Bronchial epithelial cell (primary cell): ENCODE measurements around the gene USP48. TPM values are rescaled to one million over a fixed set of nuclear protein-coding genes. Genes with fewer than 3 reads are reported as not detected.

ENCODE experiments used
- DNase-seq: peaks from one replicate; pipeline ENCODE4 v3.0.0-alpha.2; 2010; ENCODE audit warnings: low read depth
- FAIRE-seq: peaks from 2 replicates; lab custom pipeline; 2011; peaks lifted over from hg19 to GRCh38; lab: Jason Lieb, UNC
- H3K27me3 ChIP-seq: 2 replicates; pipeline ENCODE4 v1.5.1; 2011; ENCODE audit warnings: low read length; ENCODE audit not compliant: control insufficient read depth, insufficient read depth
- H3K36me3 ChIP-seq: 2 replicates; pipeline ENCODE4 v1.5.1; 2011; ENCODE audit warnings: low read length; ENCODE audit not compliant: control insufficient read depth, insufficient read depth
- H3K4me3 ChIP-seq: 2 replicates; pipeline ENCODE4 v1.5.1; 2011; ENCODE audit warnings: mild to moderate bottlenecking, low read depth, low read length, control low read depth
- CTCF ChIP-seq: IDR thresholded peaks from 2 replicates; pipeline ENCODE4 v1.5.1; 2011; ENCODE audit warnings: mild to moderate bottlenecking, moderate library complexity, low read length, control low read depth, inconsistent platforms; ENCODE audit not compliant: insufficient read depth, severe bottlenecking
- total RNA-seq: library from RNA; depleted of rRNA; stranded (reverse); fragments of >200 nt; gene quantifications from 2 replicates; pipeline ENCODE4 v1.2.1, GENCODE V29; 2014

The USP48 gene
- total RNA-seq, result 23.4 and 29.6 TPM in 2 replicates

DNA sequence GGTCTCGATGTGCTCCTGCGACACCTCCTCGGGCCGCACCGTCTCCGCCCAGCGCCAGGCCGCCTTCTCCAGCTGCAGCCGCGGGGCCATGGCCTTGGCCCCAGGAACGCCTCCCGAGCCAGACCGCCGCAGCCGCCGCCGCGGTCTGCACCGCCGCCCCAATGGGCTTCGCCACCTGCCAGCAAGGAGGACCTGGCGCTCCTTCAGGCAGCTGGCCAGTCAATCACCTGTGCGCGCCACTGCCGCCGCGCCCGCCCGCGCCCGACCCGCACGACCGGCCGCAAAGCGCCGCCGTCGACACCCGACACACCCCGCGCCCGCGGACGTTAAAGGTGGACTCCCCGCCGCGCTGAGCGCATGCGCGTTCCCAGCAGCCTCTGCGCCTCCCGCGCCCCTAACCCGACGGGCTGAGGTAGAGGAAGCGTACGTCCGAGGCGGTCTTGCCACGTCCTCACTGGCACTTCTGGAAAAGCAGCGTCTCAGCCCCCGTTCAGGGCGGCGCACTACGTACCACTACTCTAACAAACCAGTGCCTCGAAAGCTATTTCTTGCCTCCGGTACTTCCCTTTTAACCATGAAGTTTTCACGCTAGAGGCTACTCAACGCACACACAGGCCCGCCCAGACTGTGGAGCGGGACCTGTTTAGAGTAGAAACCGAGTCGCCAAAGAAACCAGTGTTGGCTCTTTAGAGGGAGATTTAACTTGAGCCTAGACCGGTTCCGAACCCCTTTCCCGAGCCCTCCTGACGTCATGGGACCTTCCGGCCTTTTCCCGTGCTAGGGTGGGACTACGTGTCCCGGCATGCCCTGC is at the start of gene USP48:
Gene USP48 (minus strand): TSS at position 282 of the 811 bp plus-strand sequence. CDS start 192 bp downstream, at position 90.
- peak; percentile 89 for DNase-seq
- Histone ChIP-seq H3K27me3 (no peaks in the 10 kb centered on the region), H3K4me3 (peak within 1 kb of the TSS; percentile 68), H3K36me3 (no peaks in the 10 kb centered on the region)
- FAIRE-seq, result no peak
- TF ChIP-seq CTCF, result no peak

- Histone ChIP-seq H3K27me3 (no peaks in the 10 kb centered on the region), H3K36me3 (peaks cover 56% of the 10 kb centered on the region), H3K4me3 (no peak overlapping the region)
- TF ChIP-seq CTCF, result no peak
- DNase-seq (no peak), FAIRE-seq (peak; percentile 43)
Measured at GRCh38 chr1:21831454-21831970, 48.6 kb upstream of the USP48 start.

DNA sequence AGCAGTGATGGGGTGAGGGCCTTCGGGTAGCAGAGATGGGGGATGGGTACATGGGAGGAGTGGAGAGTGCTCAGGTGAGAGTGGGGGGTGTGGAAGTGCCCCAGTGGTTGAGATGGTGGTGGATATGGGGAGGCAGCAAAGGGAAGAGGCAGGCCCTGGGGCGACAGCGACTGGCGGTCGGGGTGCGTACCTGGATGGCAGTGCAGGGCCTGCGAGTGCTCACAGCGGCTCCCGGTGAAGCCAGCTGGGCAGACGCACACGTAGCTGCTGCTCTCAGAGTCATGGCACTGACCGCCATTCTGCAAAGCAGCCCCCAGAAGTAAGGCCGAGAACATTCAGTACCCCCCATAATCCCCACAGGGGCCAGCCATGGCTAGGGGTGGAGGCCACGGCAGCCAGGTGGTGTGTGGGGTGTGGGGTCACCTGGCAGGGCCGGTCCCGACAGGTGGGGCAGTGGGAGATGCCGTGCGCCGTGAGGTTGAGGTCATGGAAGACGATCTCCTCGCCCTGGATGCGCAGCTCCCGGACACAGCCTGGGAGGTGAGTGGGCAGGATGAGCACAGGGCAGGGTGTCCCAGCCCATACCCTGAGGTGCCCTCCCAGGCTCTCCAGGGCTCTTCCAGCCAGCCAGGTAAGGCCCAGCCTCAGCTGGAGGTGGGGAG is 48.0 kb upstream of the USP48 start:
- TF ChIP-seq CTCF, result no peak
- Histone ChIP-seq H3K27me3 (no peaks in the 10 kb centered on the region), H3K4me3 (no peak overlapping the region), H3K36me3 (peaks cover 55% of the 10 kb centered on the region)
- DNase-seq (no peak), FAIRE-seq (no peak)

DNA sequence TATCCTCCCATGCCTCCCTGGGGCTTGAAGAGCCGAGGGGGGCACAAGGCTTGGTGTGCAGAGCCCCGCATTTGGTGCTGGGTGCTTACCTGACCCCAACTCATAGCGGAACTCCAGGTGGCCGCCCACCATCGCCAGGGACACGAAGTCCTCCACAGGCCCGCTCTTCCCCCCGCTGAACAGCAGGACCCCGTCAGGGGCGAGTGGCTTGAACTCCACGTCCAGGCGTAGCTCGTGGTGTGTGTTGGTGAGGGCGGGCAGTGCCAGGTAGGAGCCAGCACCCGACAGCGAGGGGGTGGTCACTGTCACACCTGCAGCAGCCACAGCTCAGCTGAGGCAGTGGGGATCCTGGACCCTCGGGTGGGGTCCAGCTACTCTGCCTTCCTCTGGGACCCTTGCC is 46.3 kb upstream of the USP48 start:
- Histone ChIP-seq H3K4me3 (no peak overlapping the region), H3K27me3 (no peaks in the 10 kb centered on the region), H3K36me3 (peaks cover 49% of the 10 kb centered on the region)
- no peak for TF ChIP-seq CTCF
- FAIRE-seq (no peak), DNase-seq (no peak)

GRCh38 chr1:21828506-21829210 is 45.7 kb upstream of the USP48 start:
- H3K4me3 ChIP-seq, result no peak overlapping the region

More at GRCh38 chr1:21828506-21829210, 45.7 kb upstream of the USP48 start:
- no peak for TF ChIP-seq CTCF
- no peak for DNase-seq
- FAIRE-seq, result no peak
- no peaks in the 10 kb centered on the region for H3K27me3 ChIP-seq
- H3K36me3 ChIP-seq, result peaks cover 48% of the 10 kb centered on the region
